ENCODE data around the gene OTUB2.

OTUB2 gene

GRCh38 chr14:93997082-93997481 lies 29.1 kb upstream of the OTUB2 start, which contains the start of gene CCDC197:
Gene CCDC197 (plus strand): TSS chr14:93997301. CDS start chr14:93998132, 831 bp downstream.
- no peak for DNase-seq

- no peak for DNase-seq
These were observed 27.9 kb upstream of the OTUB2 start for GRCh38 chr14:93997916-93998870.

- DNase-seq = no peak
These were observed 27.2 kb upstream of the OTUB2 start for GRCh38 chr14:93998871-93999403.

- DNase-seq = no peak
These were observed 26.6 kb upstream of the OTUB2 start for GRCh38 chr14:93999573-93999972.

GRCh38 chr14:94000267-94000666 lies 25.9 kb upstream of the OTUB2 start:
- no peak for DNase-seq

GRCh38 chr14:94001016-94001415 lies 25.1 kb upstream of the OTUB2 start:
- DNase-seq = no peak

GRCh38 chr14:94001501-94002396 lies 24.4 kb upstream of the OTUB2 start:
- peak; percentile 49 for DNase-seq

- no peak for DNase-seq
These were observed 22.7 kb upstream of the OTUB2 start for GRCh38 chr14:94003397-94003796.

- no peak for DNase-seq
These were observed 22.1 kb upstream of the OTUB2 start for GRCh38 chr14:94004015-94004414.

- DNase-seq = no peak
These were observed 20.6 kb upstream of the OTUB2 start for GRCh38 chr14:94005324-94006073.

GRCh38 chr14:94008234-94008633 lies 17.9 kb upstream of the OTUB2 start:
- no peak for DNase-seq

- no peak for DNase-seq
These were observed 16.4 kb upstream of the OTUB2 start for GRCh38 chr14:94009767-94010166.

- no peak for DNase-seq
These were observed 15.5 kb upstream of the OTUB2 start for GRCh38 chr14:94010625-94011024.

- no peak for DNase-seq
These were observed 14.3 kb upstream of the OTUB2 start for GRCh38 chr14:94011795-94012194.

GRCh38 chr14:94014382-94014781 lies 11.8 kb upstream of the OTUB2 start:
- DNase-seq = no peak

- DNase-seq = no peak
These were observed 10.9 kb upstream of the OTUB2 start for GRCh38 chr14:94015223-94015622.

GRCh38 chr14:94016446-94016976 lies 9.6 kb upstream of the OTUB2 start:
- no peak for DNase-seq

- no peak for DNase-seq
These were observed 7.8 kb upstream of the OTUB2 start for GRCh38 chr14:94018308-94018707.

GRCh38 chr14:94019329-94019728 lies 6.8 kb upstream of the OTUB2 start:
- no peak for DNase-seq

GRCh38 chr14:94020267-94020666 lies 5.9 kb upstream of the OTUB2 start:
- DNase-seq = no peak

- no peak for DNase-seq
These were observed 5.1 kb upstream of the OTUB2 start for GRCh38 chr14:94021001-94021400.

Data from NCI-H526 treated with DMSO at 0.1 percent for 48 hours (cell line).